Activated T-helper 2 cell treated with anti-CD3 and anti-CD28 coated beads, Interferon-gamma antibody, Interleukin-2, Interleukin-4, amounts not matched to agents 10 μg/mL and 5 μg/mL and 100 μg/mL, durations not matched to agents 14 hours and 24 hours and 36 hours (primary cell): ENCODE results near the gene SLFN12. TPM values are rescaled to one million over a fixed set of nuclear protein-coding genes. Genes with fewer than 3 reads are reported as not detected.
"Not testable (repeated sequence)": the region's sequence is repeated elsewhere in the genome, so short reads cannot be mapped to it uniquely, and the experiment has no call there.

Experiments used
- DNase-seq: peaks from one replicate; pipeline ENCODE4 v3.0.0; 2021; ENCODE audit warnings: low spot score
- H3K27ac Mint-ChIP-seq: one replicate; pipeline ENCODE4 v1.8.0; 2021; ENCODE audit warnings: mixed read lengths
- H3K27me3 Mint-ChIP-seq: one replicate; pipeline ENCODE4 v1.8.0; 2021; ENCODE audit warnings: low read depth, mixed read lengths
- H3K36me3 Mint-ChIP-seq: one replicate; pipeline ENCODE4 v1.8.0; 2021; ENCODE audit warnings: low read depth, mixed read lengths
- H3K4me1 Mint-ChIP-seq: one replicate; pipeline ENCODE4 v1.8.0; 2021; ENCODE audit warnings: low read depth, mixed read lengths
- H3K4me3 Mint-ChIP-seq: one replicate; pipeline ENCODE4 v1.8.0; 2021; ENCODE audit warnings: low read depth, mild to moderate bottlenecking, moderate library complexity, mixed read lengths
- H3K9me3 Mint-ChIP-seq: one replicate; pipeline ENCODE4 v1.8.0; 2021; ENCODE audit warnings: mixed read lengths
- intact Hi-C: fragments of 100-400 bp; cut with micrococcal nuclease; formaldehyde crosslinking; loops from one replicate; pipeline ENCODE4 v1.15.1; 2023
- total RNA-seq: library from RNA; stranded (reverse); gene quantifications from 2 replicates; pipeline ENCODE4 v1.2.3, GENCODE V29; 2022

The SLFN12 gene
- 7.5 and 8.8 TPM in 2 replicates for total RNA-seq

- H3K4me1 Mint-ChIP-seq, result peaks cover 51% of the 10 kb centered on the region
- no peaks in the 10 kb centered on the region for H3K9me3 Mint-ChIP-seq
- peak within 1 kb of the TSS; percentile 90 for H3K4me3 Mint-ChIP-seq
- DNase-seq, result peak; percentile 34
- H3K27me3 Mint-ChIP-seq, result no peaks in the 10 kb centered on the region
- peaks cover 30% of the 10 kb centered on the region for H3K36me3 Mint-ChIP-seq
- intact Hi-C loops, result loop anchor here (2.0 to 5.0 kb wide), 5 partner anchors 16 to 120 kb away; partner anchors contain the start of genes SLFN11, SLFN12L and SLFN13
- H3K27ac Mint-ChIP-seq, result peak within 1 kb of the TSS; percentile 94
These were observed at the start of gene SLFN12 for GRCh38 chr17:35432176-35433074. Gene SLFN12, minus strand, starts transcription at chr17:35432500. Its CDS starts 9,472 bp downstream, at chr17:35423028.

DNA sequence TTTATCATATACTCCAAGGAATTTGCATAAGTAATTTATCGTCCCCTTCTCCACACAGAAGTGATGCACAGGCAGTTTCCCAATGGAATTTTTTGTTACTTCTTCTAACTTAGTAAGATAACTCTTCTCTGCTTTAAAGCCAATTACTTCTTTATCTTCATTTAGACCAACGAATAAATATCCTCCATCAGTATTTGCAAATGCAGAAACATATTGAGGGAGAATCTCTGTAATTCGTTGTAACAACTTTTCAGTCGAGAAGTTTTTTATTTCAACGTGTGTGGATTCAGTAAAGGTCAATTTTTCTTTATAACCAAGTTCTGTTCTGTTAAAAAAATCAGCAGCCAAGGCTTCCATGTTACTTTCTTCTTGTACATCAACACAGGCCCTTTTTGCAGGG is 47.0 kb upstream of the SLFN12 start:
- Mint-ChIP-seq H3K4me1 (peaks cover 24% of the 10 kb centered on the region), H3K4me3 (no peak overlapping the region), H3K27me3 (no peaks in the 10 kb centered on the region), H3K9me3 (peaks cover 4% of the 10 kb centered on the region), H3K36me3 (peaks cover 93% of the 10 kb centered on the region), H3K27ac (no peak overlapping the region)
- intact Hi-C loops, result no loop called here
- DNase-seq, result no peak

GRCh38 chr17:35477248-35477647 is 44.9 kb upstream of the SLFN12 start:
- H3K27me3 Mint-ChIP-seq, result no peaks in the 10 kb centered on the region
- H3K27ac Mint-ChIP-seq, result no peak overlapping the region
- intact Hi-C loops, result no loop called here
- no peak for DNase-seq
- peaks cover 25% of the 10 kb centered on the region for H3K4me1 Mint-ChIP-seq
- peaks cover 93% of the 10 kb centered on the region for H3K36me3 Mint-ChIP-seq
- no peak overlapping the region for H3K4me3 Mint-ChIP-seq
- H3K9me3 Mint-ChIP-seq, result peaks cover 18% of the 10 kb centered on the region

- H3K4me3 Mint-ChIP-seq, result no peak overlapping the region
- H3K27ac Mint-ChIP-seq, result no peak overlapping the region
- no peaks in the 10 kb centered on the region for H3K27me3 Mint-ChIP-seq
- peaks cover 23% of the 10 kb centered on the region for H3K9me3 Mint-ChIP-seq
- peaks cover 28% of the 10 kb centered on the region for H3K4me1 Mint-ChIP-seq
- peaks cover 91% of the 10 kb centered on the region for H3K36me3 Mint-ChIP-seq
- intact Hi-C loops, result no loop called here
- DNase-seq, result no peak
These were observed 44.1 kb upstream of the SLFN12 start for GRCh38 chr17:35476283-35476820.

GRCh38 chr17:35468475-35468874 is 36.2 kb upstream of the SLFN12 start:
- H3K27ac Mint-ChIP-seq, result no peak overlapping the region
- no peak overlapping the region for H3K4me3 Mint-ChIP-seq
- DNase-seq, result no peak
- H3K4me1 Mint-ChIP-seq, result peaks cover 25% of the 10 kb centered on the region
- intact Hi-C loops, result no loop called here
- peaks cover 86% of the 10 kb centered on the region for H3K36me3 Mint-ChIP-seq
- H3K9me3 Mint-ChIP-seq, result peaks cover 18% of the 10 kb centered on the region
- H3K27me3 Mint-ChIP-seq, result no peaks in the 10 kb centered on the region

DNA sequence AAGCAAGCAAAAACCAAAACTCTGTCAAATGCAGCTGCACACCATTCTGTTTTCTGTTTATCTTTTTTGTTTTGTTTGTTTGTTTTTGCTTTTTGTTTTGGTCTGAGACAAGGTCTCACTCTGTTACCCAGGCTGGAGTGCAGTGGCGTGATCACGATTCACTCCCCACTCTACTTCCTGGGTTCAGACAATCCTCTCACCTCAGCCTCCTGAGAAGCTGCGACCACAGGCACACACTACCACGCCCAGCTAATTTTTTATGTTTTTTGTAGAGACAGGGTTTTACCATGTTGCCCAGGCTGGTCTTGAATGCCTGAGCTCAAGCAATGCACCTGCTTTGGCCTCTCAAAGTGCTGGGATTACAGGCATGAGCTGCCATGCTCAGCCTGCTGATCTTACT is 35.5 kb upstream of the SLFN12 start:
- Mint-ChIP-seq H3K27ac (peak overlapping the region; percentile 25), H3K27me3 (no peaks in the 10 kb centered on the region), H3K4me1 (peaks cover 25% of the 10 kb centered on the region), H3K4me3 (no peak overlapping the region), H3K9me3 (peaks cover 12% of the 10 kb centered on the region), H3K36me3 (peaks cover 86% of the 10 kb centered on the region)
- intact Hi-C loops, result no loop called here
- no peak for DNase-seq

DNA sequence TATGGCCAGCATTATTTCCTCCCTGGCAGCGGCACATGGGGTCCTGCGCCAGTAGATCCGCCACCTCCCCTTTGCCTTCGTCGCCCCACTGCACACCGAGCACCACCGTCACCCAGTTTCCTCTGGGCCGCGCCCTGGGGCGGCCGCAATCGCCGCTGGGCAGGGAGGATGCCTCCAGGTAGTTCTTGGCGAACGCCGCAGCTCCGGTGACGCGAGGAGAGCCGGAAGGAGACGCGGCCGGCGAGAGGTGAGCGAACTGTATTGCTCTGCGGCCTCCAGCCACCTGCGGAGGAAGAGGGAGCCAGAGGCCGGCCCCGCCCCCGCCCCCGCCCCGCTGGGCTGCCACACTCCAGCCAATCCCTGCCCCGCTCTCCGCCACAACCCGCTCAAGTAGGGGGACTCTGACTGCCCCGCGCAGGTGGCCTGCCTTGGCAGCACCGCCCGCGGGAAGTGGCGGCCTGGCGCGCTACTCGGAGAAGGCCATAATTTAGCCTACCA is 28.1 kb upstream of the SLFN12 start:
- no peak overlapping the region for H3K4me3 Mint-ChIP-seq
- intact Hi-C loops, result no loop called here
- peaks cover 9% of the 10 kb centered on the region for H3K9me3 Mint-ChIP-seq
- no peaks in the 10 kb centered on the region for H3K27me3 Mint-ChIP-seq
- peak overlapping the region; percentile 81 for H3K27ac Mint-ChIP-seq
- peak; percentile 26 for DNase-seq
- H3K4me1 Mint-ChIP-seq, result peaks cover 8% of the 10 kb centered on the region
- H3K36me3 Mint-ChIP-seq, result peaks cover 78% of the 10 kb centered on the region

- H3K27me3 Mint-ChIP-seq, H3K9me3 Mint-ChIP-seq, H3K27ac Mint-ChIP-seq, intact Hi-C loops, DNase-seq, H3K4me3 Mint-ChIP-seq, H3K4me1 Mint-ChIP-seq: not testable (repeated sequence)
- H3K36me3 Mint-ChIP-seq, result peaks cover 48% of the 10 kb centered on the region
These were observed 21.7 kb upstream of the SLFN12 start for GRCh38 chr17:35454035-35454434.

GRCh38 chr17:35453171-35453570 is 20.9 kb upstream of the SLFN12 start:
- H3K4me3 Mint-ChIP-seq, result no peak overlapping the region

DNA sequence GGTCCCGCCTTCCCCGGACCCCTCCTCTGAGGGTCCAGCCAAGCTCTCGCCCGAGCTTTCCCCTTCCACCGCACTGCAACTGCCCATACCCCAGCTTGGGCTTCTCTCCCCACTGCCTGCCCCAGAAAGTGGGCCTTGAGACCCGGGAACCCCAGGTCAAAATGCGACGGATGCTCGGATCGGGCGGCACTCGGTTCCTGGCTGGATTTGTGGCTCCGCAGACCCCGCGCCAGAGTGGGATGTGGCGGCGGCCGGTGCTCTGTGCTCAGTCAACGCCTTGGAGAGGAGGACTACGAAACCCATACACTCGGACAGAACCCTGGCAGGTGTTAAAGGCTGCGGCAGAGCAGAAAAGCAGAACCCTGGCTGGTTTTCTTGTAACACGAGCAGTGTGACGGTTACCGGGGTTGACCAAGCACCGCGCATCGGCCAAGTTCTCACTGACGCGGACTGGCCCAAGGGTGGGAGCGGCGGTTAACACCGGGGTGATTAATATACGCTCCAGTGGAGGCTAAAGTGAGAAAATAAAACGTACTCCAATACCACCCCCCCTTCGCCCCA is 17.2 kb upstream of the SLFN12 start:
- no peak overlapping the region for H3K4me3 Mint-ChIP-seq
- no peaks in the 10 kb centered on the region for H3K27me3 Mint-ChIP-seq
- peaks cover 55% of the 10 kb centered on the region for H3K36me3 Mint-ChIP-seq

More at GRCh38 chr17:35453171-35453570, 20.9 kb upstream of the SLFN12 start:
- intact Hi-C loops, result no loop called here
- Mint-ChIP-seq H3K9me3 (no peaks in the 10 kb centered on the region), H3K36me3 (peaks cover 45% of the 10 kb centered on the region), H3K4me1 (peaks cover 4% of the 10 kb centered on the region), H3K27ac (no peak overlapping the region), H3K27me3 (no peaks in the 10 kb centered on the region)
- no peak for DNase-seq

DNA sequence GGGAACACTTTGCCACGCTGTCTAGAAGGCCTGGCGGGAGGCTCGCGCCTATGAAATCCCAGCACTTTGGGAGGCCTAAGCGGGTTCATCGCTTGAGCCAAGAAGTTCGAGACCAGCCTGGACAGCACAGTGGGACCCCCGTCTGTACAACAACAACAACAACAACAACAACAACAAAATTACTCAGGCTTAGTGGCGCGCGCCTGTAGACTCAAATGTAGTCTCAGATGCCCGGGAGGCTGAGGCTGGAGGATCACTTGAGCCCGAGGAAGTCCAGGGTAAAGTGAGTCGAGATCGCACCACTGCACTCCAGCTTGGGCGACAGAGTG is 16.6 kb upstream of the SLFN12 start:
- Mint-ChIP-seq H3K4me3 (peak overlapping the region; percentile 65), H3K4me1 (peaks cover 16% of the 10 kb centered on the region), H3K36me3 (peaks cover 60% of the 10 kb centered on the region), H3K27ac (peak overlapping the region; percentile 79), H3K27me3 (no peaks in the 10 kb centered on the region), H3K9me3 (no peaks in the 10 kb centered on the region)
- no peak for DNase-seq
- intact Hi-C loops, result loop anchor here (1.0 to 10.0 kb wide), 8 partner anchors 16 to 237 kb away; partner anchors contain the start of genes AP2B1, SLFN11, SLFN12 and SLFN5

More for the DNA sequence above, 17.2 kb upstream of the SLFN12 start:
- Mint-ChIP-seq H3K9me3 (no peaks in the 10 kb centered on the region), H3K27ac (peak overlapping the region; percentile 38), H3K4me1 (peaks cover 15% of the 10 kb centered on the region)
- DNase-seq, result no peak
- intact Hi-C loops, result loop anchor here (2.0 to 10.0 kb wide), 6 partner anchors 17 to 237 kb away; partner anchors contain the start of genes AP2B1, SLFN12 and SLFN5

GRCh38 chr17:35448214-35448898 is 16.1 kb upstream of the SLFN12 start, which contains the start of gene SLFN13:
Gene SLFN13, minus strand, starts transcription at chr17:35448766. Its CDS starts 3,086 bp downstream, at chr17:35445680.
- intact Hi-C loops, result loop anchor here (1.0 to 10.0 kb wide), 8 partner anchors 16 to 236 kb away; partner anchors contain the start of genes AP2B1, SLFN11, SLFN12 and SLFN5
- peak within 1 kb of the TSS; percentile 79 for H3K27ac Mint-ChIP-seq
- H3K4me3 Mint-ChIP-seq, result peak within 1 kb of the TSS; percentile 65
- H3K36me3 Mint-ChIP-seq, result peaks cover 66% of the 10 kb centered on the region
- peaks cover 16% of the 10 kb centered on the region for H3K4me1 Mint-ChIP-seq
- H3K27me3 Mint-ChIP-seq, result no peaks in the 10 kb centered on the region
- DNase-seq, result peak; percentile 83
- H3K9me3 Mint-ChIP-seq, result no peaks in the 10 kb centered on the region
